Colonic mucosa (tissue), 4 donors: ENCODE data around the gene CDH16. TPM values are rescaled to one million over a fixed set of nuclear protein-coding genes. Genes with fewer than 3 reads are reported as not detected.
A peak's percentile ranks its signal among the peaks of the same experiment; 100 is the strongest.

Source experiments
- DNase-seq: peaks from one replicate; pipeline ENCODE4 v3.0.0-alpha.2; 2020
- H3K27ac ChIP-seq: fragments of 200-600 bp; one replicate; pipeline ENCODE4 v1.8.0; 2021
- H3K27me3 ChIP-seq: fragments of 200-600 bp; one replicate; pipeline ENCODE4 v1.8.0; 2021
- H3K36me3 ChIP-seq: fragments of 200-600 bp; one replicate; pipeline ENCODE4 v1.8.0; 2021
- H3K4me1 ChIP-seq: fragments of 200-600 bp; one replicate; pipeline ENCODE4 v1.8.0; 2021; ENCODE audit warnings: mild to moderate bottlenecking
- H3K4me3 ChIP-seq: fragments of 200-600 bp; one replicate; pipeline ENCODE4 v1.8.0; 2021
- H3K9ac ChIP-seq, 2 donors: one replicate each; pipeline ENCODE4 v1.7.0; 2013; ENCODE audit warnings: control low read depth in 2 of 2, low read depth in 2 of 2, low read length in 2 of 2
- H3K9me3 ChIP-seq: fragments of 200-600 bp; one replicate; pipeline ENCODE4 v1.8.0; 2021
- intact Hi-C: fragments of 100-400 bp; cut with DNase I; formaldehyde crosslinking; loops from one replicate; pipeline ENCODE4 v1.14.1; 2022
- total RNA-seq, 2 donors: library from RNA; stranded (reverse); fragmentation: NEBNext Ultra II Directional in 1 of 2; extraction: Animal tissue kit (Norgen Biotek cat#: 25700) in 1 of 2; gene quantifications; one replicate each; pipeline ENCODE4 v1.2.1, GENCODE V29; 2021
- TF ChIP-seq, protein P1 (sequence below): fragments of 200-600 bp; IDR thresholded peaks from one replicate; pipeline ENCODE4 v1.8.0; 2022; ENCODE audit warnings: antibody characterized with exemption, mild to moderate bottlenecking
- donor health status: healthy.
- donor health status: DM: no; HTN: no; CAD: no.
- donor health status: DM: no; HTN: no; CAD: no.

Gene CDH16, protein sequence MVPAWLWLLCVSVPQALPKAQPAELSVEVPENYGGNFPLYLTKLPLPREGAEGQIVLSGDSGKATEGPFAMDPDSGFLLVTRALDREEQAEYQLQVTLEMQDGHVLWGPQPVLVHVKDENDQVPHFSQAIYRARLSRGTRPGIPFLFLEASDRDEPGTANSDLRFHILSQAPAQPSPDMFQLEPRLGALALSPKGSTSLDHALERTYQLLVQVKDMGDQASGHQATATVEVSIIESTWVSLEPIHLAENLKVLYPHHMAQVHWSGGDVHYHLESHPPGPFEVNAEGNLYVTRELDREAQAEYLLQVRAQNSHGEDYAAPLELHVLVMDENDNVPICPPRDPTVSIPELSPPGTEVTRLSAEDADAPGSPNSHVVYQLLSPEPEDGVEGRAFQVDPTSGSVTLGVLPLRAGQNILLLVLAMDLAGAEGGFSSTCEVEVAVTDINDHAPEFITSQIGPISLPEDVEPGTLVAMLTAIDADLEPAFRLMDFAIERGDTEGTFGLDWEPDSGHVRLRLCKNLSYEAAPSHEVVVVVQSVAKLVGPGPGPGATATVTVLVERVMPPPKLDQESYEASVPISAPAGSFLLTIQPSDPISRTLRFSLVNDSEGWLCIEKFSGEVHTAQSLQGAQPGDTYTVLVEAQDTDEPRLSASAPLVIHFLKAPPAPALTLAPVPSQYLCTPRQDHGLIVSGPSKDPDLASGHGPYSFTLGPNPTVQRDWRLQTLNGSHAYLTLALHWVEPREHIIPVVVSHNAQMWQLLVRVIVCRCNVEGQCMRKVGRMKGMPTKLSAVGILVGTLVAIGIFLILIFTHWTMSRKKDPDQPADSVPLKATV
- 1 to 10 TPM in 1 of 2 donors, under 1 TPM in 1; 0.72 to 1.8 TPM for total RNA-seq

DNA sequence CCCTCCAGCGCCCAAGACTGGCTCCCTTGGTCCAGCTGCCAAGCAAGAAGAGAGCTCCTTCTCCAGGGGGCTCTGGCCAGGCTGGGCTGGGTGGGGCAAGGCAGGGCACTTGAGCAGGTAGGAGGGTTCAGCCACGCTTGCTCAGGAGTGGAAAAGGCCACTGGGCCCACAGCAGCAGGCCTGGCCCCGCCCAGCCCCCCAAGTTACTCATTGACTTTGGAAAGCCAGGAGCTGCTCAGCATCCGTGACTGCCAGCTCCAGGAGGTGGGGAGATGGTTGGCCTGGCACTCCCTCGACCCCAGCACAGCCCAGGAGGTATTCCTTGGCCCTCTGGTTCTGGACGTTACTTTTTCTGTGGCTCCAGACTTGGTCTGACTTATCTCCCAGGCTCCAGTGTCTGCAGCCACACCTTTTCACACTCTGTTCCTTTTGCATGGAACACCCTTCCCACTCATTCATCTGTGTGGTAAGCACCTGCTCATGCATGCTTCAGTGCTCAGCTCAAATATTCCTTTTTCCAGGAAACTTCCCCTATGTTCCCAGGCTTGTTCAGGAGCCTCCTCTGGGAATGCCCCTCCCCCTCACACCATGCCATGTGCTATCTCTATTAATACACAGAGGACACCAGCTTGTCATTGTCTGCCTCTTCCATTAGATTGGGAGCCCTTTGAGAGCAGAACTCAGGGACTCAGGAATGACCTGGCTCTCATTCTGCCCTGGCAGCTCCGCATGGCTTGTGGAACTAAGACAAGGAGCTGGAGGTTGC is at the start of gene CDH16:
Gene CDH16, minus strand, starts transcription at position 83 of the 766 bp plus-strand sequence. CDS start 820 bp downstream, outside the sequence.
- intact Hi-C loops, result no loop called here
- TF ChIP-seq, protein P1, sequence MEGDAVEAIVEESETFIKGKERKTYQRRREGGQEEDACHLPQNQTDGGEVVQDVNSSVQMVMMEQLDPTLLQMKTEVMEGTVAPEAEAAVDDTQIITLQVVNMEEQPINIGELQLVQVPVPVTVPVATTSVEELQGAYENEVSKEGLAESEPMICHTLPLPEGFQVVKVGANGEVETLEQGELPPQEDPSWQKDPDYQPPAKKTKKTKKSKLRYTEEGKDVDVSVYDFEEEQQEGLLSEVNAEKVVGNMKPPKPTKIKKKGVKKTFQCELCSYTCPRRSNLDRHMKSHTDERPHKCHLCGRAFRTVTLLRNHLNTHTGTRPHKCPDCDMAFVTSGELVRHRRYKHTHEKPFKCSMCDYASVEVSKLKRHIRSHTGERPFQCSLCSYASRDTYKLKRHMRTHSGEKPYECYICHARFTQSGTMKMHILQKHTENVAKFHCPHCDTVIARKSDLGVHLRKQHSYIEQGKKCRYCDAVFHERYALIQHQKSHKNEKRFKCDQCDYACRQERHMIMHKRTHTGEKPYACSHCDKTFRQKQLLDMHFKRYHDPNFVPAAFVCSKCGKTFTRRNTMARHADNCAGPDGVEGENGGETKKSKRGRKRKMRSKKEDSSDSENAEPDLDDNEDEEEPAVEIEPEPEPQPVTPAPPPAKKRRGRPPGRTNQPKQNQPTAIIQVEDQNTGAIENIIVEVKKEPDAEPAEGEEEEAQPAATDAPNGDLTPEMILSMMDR, result no peak
- Histone ChIP-seq H3K4me1 (no peaks in the 10 kb centered on the region), H3K9ac (no peak within 1 kb of the TSS), H3K27ac (no peak within 1 kb of the TSS), H3K4me3 (no peak within 1 kb of the TSS), H3K27me3 (no peaks in the 10 kb centered on the region), H3K36me3 (no peaks in the 10 kb centered on the region), H3K9me3 (no peaks in the 10 kb centered on the region)
- DNase-seq, result no peak

DNA sequence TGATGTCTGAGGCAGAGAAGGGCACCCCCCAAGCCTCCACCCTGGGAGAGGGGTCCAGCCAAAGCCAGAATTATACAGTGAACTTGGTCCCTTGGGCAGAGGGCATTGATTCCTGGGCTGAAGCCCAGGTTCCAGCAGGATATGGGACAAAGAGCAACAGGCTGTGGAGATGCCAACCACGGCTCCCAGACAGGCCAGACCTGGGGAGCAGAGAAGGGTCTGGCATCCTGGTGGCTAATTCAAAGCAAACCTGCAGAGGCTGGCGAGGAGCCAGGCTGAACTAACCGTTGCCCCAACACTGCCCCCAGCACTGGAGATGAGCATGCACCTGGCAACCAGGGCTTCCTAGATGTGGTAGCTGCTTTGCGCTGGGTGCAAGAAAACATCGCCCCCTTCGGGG is 45.4 kb upstream of the CDH16 start:
- Histone ChIP-seq H3K27ac (no peak overlapping the region), H3K4me3 (no peak overlapping the region), H3K36me3 (no peaks in the 10 kb centered on the region), H3K4me1 (no peaks in the 10 kb centered on the region), H3K27me3 (no peaks in the 10 kb centered on the region), H3K9me3 (no peaks in the 10 kb centered on the region), H3K9ac (peak overlapping the region in 1 of 2 donors; percentile 96)
- intact Hi-C loops, result no loop called here
- TF ChIP-seq, protein P1, result no peak
- DNase-seq, result no peak

DNA sequence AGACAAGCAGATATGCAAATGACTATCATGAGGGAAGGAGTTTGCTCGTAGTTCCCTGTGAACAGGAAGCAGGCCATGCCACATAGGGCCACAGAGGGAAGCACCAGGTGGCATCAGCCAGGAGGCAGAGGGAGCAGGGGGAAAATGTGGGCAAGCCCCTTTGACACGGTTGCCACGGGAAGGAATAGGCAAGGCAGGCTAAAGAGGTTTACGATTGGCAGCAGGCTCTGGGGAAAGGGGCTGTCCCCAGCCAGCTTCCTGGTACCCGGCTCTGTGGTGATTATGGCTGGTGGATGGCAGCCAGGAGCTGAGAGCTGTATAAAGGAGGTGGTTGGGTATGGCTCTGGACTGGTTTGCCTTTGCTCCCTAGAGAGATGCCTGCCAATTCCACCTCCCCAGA is 43.2 kb upstream of the CDH16 start:
- H3K27me3 ChIP-seq, result no peaks in the 10 kb centered on the region
- intact Hi-C loops, result no loop called here
- H3K4me1 ChIP-seq, result peaks cover under 1% of the 10 kb centered on the region
- H3K9me3 ChIP-seq, result no peaks in the 10 kb centered on the region
- DNase-seq, result peak; percentile 92
- H3K9ac ChIP-seq, result peak overlapping the region; percentile 15 to 96
- H3K36me3 ChIP-seq, result no peaks in the 10 kb centered on the region
- TF ChIP-seq, protein P1, result no peak
- H3K4me3 ChIP-seq, result peak overlapping the region; percentile 27
- peak overlapping the region; percentile 85 for H3K27ac ChIP-seq

DNA sequence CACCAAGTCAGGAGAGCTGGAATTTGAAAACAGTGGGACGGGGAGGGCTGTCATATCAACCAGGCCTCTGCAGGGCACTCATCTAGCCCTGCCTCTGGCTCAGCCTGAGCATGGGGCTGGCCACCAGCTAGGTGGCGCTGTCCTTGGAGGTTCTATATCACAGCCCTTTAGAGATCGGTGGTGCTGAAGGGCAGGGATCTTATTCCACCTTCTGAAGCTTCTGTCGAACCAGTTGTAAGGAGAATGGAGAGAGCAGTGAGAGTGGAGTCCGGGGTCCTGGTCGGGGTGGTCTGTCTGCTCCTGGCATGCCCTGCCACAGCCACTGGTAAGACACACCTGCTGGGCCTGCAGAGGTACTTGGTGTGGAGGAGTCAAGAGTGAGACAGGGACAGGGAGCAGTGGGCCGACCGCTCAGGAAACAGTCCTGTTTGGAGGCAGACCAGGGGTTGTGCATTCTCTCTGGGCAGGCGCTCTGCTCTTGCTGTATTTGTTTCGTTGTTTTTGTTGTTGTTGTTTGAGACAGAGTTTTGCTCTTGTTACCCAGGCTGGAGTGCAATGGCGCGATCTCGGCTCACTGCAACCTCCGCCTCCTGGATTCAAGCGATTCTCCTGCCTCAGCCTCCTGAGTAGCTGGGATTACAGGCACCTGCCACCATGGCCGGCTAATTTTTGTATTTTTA is 42.5 kb upstream of the CDH16 start, which contains the start of gene CES3:
Gene CES3, plus strand, starts transcription at position 202 of the 680 bp plus-strand sequence. Its CDS starts 42 bp downstream, at position 244.
- intact Hi-C loops, result no loop called here
- H3K9me3 ChIP-seq, result no peaks in the 10 kb centered on the region
- H3K27ac ChIP-seq, result peak within 1 kb of the TSS; percentile 85
- H3K9ac ChIP-seq, result peak within 1 kb of the TSS; percentile 15 to 96
- H3K27me3 ChIP-seq, result no peaks in the 10 kb centered on the region
- DNase-seq, result peak; percentile 90
- peak within 1 kb of the TSS; percentile 27 for H3K4me3 ChIP-seq
- no peaks in the 10 kb centered on the region for H3K36me3 ChIP-seq
- peaks cover 4% of the 10 kb centered on the region for H3K4me1 ChIP-seq
- TF ChIP-seq, protein P1, result peak; percentile 77
